CD4-positive, alpha-beta T cell (primary cell): ENCODE data around the gene PGS1. TPM values are rescaled to one million over a fixed set of nuclear protein-coding genes. Genes with fewer than 3 reads are reported as not detected.
A peak's percentile ranks its signal among the peaks of the same experiment; 100 is the strongest.

Experiments used
- ATAC-seq: fragments of 200-7000 bp; cut with Tn5 transposase; one replicate; pipeline ENCODE4 v1.10.0; 2022; ENCODE audit warnings: mild to moderate bottlenecking; ENCODE audit not compliant: poor library complexity
- CTCF ChIA-PET: fragments of 350-600 bp; sonication (Branson Sonifier 250); formaldehyde crosslinking; loops from one replicate; lab custom pipeline; 2021; ENCODE audit warnings: antibody characterized with exemption, inconsistent platforms; lab: Charles Lee
- POLR2A ChIA-PET: fragments of 350-600 bp; sonication (Branson Sonifier 250); formaldehyde crosslinking; loops from one replicate; lab custom pipeline; 2021; ENCODE audit warnings: antibody characterized with exemption, inconsistent platforms; lab: Charles Lee
- DNase-seq, 14 experiments: peaks; one replicate each; pipeline ENCODE4 v3.0.0-alpha.2; 2013 to 2020; ENCODE audit warnings: mixed read lengths in 2 of 14
- H3K27ac ChIP-seq, 2 donors: one replicate each; pipeline versions ENCODE4 v1.5.1 to v1.7.0; 2013; ENCODE audit warnings: low read length in 2 of 2, low read depth in 1 of 2, mild to moderate bottlenecking in 1 of 2
- H3K27me3 ChIP-seq, 2 experiments: 1 replicate in 1 of 2; 2 replicates in 1 of 2; pipeline versions ENCODE4 v1.6.1 to v1.7.0; 2013; ENCODE audit warnings: low read length in 2 of 2, control low read depth in 1 of 2, mild to moderate bottlenecking in 1 of 2, moderate library complexity in 1 of 2; ENCODE audit not compliant: insufficient read depth in 2 of 2, control insufficient read depth in 1 of 2
- H3K36me3 ChIP-seq: one replicate; pipeline ENCODE4 v1.6.1; 2013; ENCODE audit warnings: low read length, control low read depth; ENCODE audit not compliant: insufficient read depth
- H3K4me1 ChIP-seq: one replicate; pipeline ENCODE4 v1.6.1; 2013; ENCODE audit warnings: low read length, control low read depth; ENCODE audit not compliant: insufficient read depth
- H3K4me3 ChIP-seq: one replicate; pipeline ENCODE4 v1.5.1; 2013; ENCODE audit warnings: mild to moderate bottlenecking, low read length, moderate library complexity
- H3K9me3 ChIP-seq, 2 experiments: 1 replicate in 1 of 2; 2 replicates in 1 of 2; pipeline versions ENCODE4 v1.6.1 to v1.7.0; 2013; ENCODE audit warnings: low read length in 2 of 2, mild to moderate bottlenecking in 2 of 2, control low read depth in 1 of 2, moderate library complexity in 1 of 2; ENCODE audit not compliant: control insufficient read depth in 1 of 2, insufficient read depth in 1 of 2
- H3K27ac Mint-ChIP-seq: one replicate; pipeline ENCODE4 v1.8.0; 2020; ENCODE audit warnings: mixed read lengths
- H3K27me3 Mint-ChIP-seq: one replicate; pipeline ENCODE4 v1.8.0; 2021; ENCODE audit warnings: mixed read lengths
- H3K36me3 Mint-ChIP-seq: one replicate; pipeline ENCODE4 v1.8.0; 2021; ENCODE audit warnings: low read depth, mixed read lengths
- H3K4me1 Mint-ChIP-seq: one replicate; pipeline ENCODE4 v1.8.0; 2021; ENCODE audit warnings: low read depth, mixed read lengths
- H3K4me3 Mint-ChIP-seq: one replicate; pipeline ENCODE4 v1.8.0; 2020; ENCODE audit warnings: mild to moderate bottlenecking, mixed read lengths
- H3K9me3 Mint-ChIP-seq: one replicate; pipeline ENCODE4 v1.8.0; 2020; ENCODE audit warnings: mixed read lengths
- intact Hi-C, 2 experiments: fragments of 100-400 bp; cut with DNase I in 1 of 2; cut with micrococcal nuclease in 1 of 2; formaldehyde crosslinking; loops; one replicate each; pipeline versions ENCODE4 v1.15.1 to v1.9.0; 2023 to 2025; cut with DNase I, micrococcal nuclease
- total RNA-seq, 174 experiments: library from RNA in 2 of 174; stranded (reverse) in 2 of 174; gene quantifications; one replicate each; pipeline ENCODE4 v1.2.3 and lab custom pipeline; 2021 to 2026
- TF ChIP-seq, protein P1 (sequence below): fragments of 200-600 bp; IDR thresholded peaks from one replicate; pipeline ENCODE4 v1.8.0; 2022; ENCODE audit warnings: antibody characterized with exemption, mild to moderate bottlenecking

Gene PGS1
- total RNA-seq, 2 experiments from 2014 or later, result 40.9 to 45.3 TPM

DNA sequence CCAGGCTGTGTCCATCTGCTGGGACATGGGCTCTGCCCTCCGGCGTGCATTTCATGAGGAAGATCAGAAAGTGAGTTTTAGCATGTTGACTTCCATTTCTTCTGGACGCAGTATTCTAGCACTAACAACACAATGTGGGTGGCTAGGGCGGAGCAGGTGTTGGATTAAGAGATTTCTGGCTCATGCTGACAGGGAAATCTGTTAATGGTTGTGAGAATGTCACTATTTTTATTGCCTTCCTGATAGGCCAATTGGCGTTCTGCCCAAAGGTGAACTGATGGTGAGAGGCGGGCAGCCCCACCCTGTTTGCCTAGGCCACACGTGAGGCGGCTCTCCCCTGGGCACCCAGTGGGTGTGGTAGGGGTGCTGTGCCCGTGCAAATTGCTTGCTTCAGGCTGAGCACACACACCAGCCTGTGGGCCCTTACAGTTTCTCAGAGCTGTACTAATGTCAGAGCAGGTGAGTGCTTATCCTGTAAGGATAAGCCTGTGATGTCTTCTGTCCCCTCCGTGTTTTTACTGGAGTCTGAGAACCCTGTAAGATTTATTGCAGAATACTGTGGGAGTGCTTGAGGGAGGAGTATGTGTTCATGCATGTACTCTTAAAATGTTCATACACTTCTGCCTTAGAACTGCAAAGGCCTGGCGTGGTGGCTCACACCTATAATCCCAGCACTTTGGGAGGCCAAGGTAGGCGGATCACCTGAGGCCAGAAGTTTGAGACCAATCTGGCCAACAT is 30.9 kb downstream of the PGS1 start:
- ChIA-PET CTCF (no interaction called here), POLR2A (no interaction called here)
- no peaks in the 10 kb centered on the region for H3K9me3 ChIP-seq
- no peaks in the 10 kb centered on the region for H3K9me3 Mint-ChIP-seq
- H3K4me1 ChIP-seq, result peaks cover 51% of the 10 kb centered on the region
- H3K27me3 ChIP-seq, result no peaks in the 10 kb centered on the region
- H3K27me3 Mint-ChIP-seq, result no peaks in the 10 kb centered on the region
- no peak overlapping the region for H3K4me3 Mint-ChIP-seq
- TF ChIP-seq, protein P1, sequence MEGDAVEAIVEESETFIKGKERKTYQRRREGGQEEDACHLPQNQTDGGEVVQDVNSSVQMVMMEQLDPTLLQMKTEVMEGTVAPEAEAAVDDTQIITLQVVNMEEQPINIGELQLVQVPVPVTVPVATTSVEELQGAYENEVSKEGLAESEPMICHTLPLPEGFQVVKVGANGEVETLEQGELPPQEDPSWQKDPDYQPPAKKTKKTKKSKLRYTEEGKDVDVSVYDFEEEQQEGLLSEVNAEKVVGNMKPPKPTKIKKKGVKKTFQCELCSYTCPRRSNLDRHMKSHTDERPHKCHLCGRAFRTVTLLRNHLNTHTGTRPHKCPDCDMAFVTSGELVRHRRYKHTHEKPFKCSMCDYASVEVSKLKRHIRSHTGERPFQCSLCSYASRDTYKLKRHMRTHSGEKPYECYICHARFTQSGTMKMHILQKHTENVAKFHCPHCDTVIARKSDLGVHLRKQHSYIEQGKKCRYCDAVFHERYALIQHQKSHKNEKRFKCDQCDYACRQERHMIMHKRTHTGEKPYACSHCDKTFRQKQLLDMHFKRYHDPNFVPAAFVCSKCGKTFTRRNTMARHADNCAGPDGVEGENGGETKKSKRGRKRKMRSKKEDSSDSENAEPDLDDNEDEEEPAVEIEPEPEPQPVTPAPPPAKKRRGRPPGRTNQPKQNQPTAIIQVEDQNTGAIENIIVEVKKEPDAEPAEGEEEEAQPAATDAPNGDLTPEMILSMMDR, result no peak
- H3K36me3 ChIP-seq, result peaks cover 41% of the 10 kb centered on the region
- intact Hi-C loops, result no loop called here
- peaks cover 41% of the 10 kb centered on the region for H3K36me3 Mint-ChIP-seq
- H3K27ac Mint-ChIP-seq, result peak overlapping the region; percentile 74
- no peak for ATAC-seq
- peaks cover 55% of the 10 kb centered on the region for H3K4me1 Mint-ChIP-seq
- H3K27ac ChIP-seq, result no peak overlapping the region
- DNase-seq, result no peak
- H3K4me3 ChIP-seq, result no peak overlapping the region

DNA sequence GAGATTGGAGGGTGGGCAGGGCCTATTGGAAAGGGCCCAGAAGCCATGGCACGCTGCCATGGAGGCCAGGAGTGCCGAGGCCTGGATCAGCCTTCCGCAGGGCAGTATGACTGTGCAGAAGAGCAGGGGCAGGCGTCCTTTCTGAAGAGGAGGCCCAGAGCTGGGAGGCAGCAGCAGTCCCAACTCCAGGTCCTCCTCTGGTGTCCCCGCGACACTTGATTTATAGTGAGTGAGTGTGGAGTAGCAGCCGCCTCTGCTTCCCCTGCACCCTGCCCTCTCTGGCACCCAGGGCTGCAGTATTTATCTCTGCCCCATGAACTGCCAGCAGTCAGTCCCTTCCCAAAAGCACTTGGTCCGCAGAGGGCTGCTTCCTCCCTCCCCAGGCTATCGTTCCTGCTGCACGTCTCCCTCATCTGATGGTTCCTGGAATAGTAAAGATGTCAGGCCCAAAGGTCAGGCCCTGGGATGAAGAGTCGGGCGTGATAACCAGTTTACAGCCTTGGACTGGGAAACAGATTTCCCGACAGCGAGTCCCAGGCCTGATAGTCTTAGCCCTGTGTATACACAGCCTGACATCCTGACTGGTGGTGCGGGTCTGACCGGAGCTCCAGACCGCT is 32.9 kb downstream of the PGS1 start:
- no peaks in the 10 kb centered on the region for H3K9me3 ChIP-seq
- H3K4me1 Mint-ChIP-seq, result peaks cover 75% of the 10 kb centered on the region
- no peaks in the 10 kb centered on the region for H3K27me3 ChIP-seq
- ATAC-seq (no peak), DNase-seq (no peak)
- CTCF ChIA-PET, result interaction anchor here (0.5 to 1.7 kb wide), 2 partner anchors 10 to 259 kb away, joined by 3 to 5 read pairs; no protein-coding TSS in a partner anchor
- intact Hi-C loops, result no loop called here
- no peak overlapping the region for H3K4me3 Mint-ChIP-seq
- POLR2A ChIA-PET, result no interaction called here
- TF ChIP-seq, protein P1, result no peak
- H3K36me3 Mint-ChIP-seq, result peaks cover 33% of the 10 kb centered on the region
- no peaks in the 10 kb centered on the region for H3K27me3 Mint-ChIP-seq
- no peak overlapping the region for H3K4me3 ChIP-seq
- H3K36me3 ChIP-seq, result peaks cover 29% of the 10 kb centered on the region
- no peaks in the 10 kb centered on the region for H3K9me3 Mint-ChIP-seq
- H3K27ac Mint-ChIP-seq, result peak overlapping the region; percentile 91
- peaks cover 70% of the 10 kb centered on the region for H3K4me1 ChIP-seq
- H3K27ac ChIP-seq, result no peak overlapping the region

DNA sequence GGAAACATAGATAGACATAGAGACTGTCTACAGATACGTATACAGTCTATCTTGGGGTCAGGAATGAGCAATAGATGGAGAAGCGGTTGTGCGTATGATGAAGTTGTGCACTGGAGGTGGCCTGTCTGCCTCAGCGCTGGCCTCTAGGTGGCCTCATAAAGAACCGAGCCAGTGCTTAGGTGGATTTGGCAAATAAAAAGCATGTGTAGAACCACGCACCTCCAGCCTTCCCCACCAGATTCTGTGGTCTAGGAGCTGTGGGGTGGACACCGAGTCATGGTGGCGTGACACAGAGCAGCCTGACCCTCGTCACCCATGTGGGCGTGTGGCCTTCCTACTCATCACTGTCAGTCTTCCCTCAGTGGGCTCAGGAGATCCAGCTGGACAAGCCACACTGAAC is 34.0 kb downstream of the PGS1 start:
- Histone ChIP-seq H3K27me3 (no peaks in the 10 kb centered on the region), H3K36me3 (peaks cover 27% of the 10 kb centered on the region), H3K9me3 (no peaks in the 10 kb centered on the region), H3K4me1 (peaks cover 72% of the 10 kb centered on the region), H3K27ac (peak overlapping the region in 1 of 2 donors; percentile 61), H3K4me3 (no peak overlapping the region)
- ChIA-PET POLR2A (no interaction called here), CTCF (interaction anchor here (1.2 kb wide), 1 partner anchor 9 kb away, joined by 5 read pairs; no protein-coding TSS in a partner anchor)
- H3K36me3 Mint-ChIP-seq, result peaks cover 42% of the 10 kb centered on the region
- H3K27me3 Mint-ChIP-seq, result no peaks in the 10 kb centered on the region
- ATAC-seq, result peak; percentile 33
- H3K4me1 Mint-ChIP-seq, result peaks cover 85% of the 10 kb centered on the region
- no peaks in the 10 kb centered on the region for H3K9me3 Mint-ChIP-seq
- TF ChIP-seq, protein P1, result peak; percentile 38
- peak overlapping the region; percentile 91 for H3K27ac Mint-ChIP-seq
- intact Hi-C loops, result no loop called here
- peak in 7 of 14 experiments; percentile 8 to 67 (median 28) for DNase-seq
- peak overlapping the region; percentile 62 for H3K4me3 Mint-ChIP-seq
